ENCODE measurements around the gene KRTAP19-3. TPM values are rescaled to one million over a fixed set of nuclear protein-coding genes. Genes with fewer than 3 reads are reported as not detected.

The KRTAP19-3 gene
- total RNA-seq (2014; rRNA removed; shearing (Covaris generic)) (not detected in 2 replicates), polyA plus RNA-seq (2016; fragmentation: Nextera tagmentation; extraction: Ambion mirVana) (not detected in 2 replicates)
- long read RNA-seq: 0 reads

GRCh38 chr21:30491963-30492428, at the start of gene KRTAP19-3:
TSS of gene KRTAP19-3 (minus strand) at chr21:30492013. CDS start at chr21:30491957, 56 bp downstream.
- no peaks in the 10 kb centered on the region for H3K4me1 ChIP-seq (ENCODE audit: insufficient read depth)
- H3K79me2 ChIP-seq (replicated peaks; ENCODE audit: insufficient read depth): no peaks in the 10 kb centered on the region
- no peak for TF ChIP-seq REST (IDR thresholded peaks at IDR 0.05; ENCODE audit: unreplicated experiment)
- TF ChIP-seq, protein P1, sequence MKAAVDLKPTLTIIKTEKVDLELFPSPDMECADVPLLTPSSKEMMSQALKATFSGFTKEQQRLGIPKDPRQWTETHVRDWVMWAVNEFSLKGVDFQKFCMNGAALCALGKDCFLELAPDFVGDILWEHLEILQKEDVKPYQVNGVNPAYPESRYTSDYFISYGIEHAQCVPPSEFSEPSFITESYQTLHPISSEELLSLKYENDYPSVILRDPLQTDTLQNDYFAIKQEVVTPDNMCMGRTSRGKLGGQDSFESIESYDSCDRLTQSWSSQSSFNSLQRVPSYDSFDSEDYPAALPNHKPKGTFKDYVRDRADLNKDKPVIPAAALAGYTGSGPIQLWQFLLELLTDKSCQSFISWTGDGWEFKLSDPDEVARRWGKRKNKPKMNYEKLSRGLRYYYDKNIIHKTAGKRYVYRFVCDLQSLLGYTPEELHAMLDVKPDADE (IDR thresholded peaks at IDR 0.05): no peak
- H3K27me3 Mint-ChIP-seq (ENCODE audit: insufficient read depth, low read depth, poor library complexity): peaks cover under 1% of the 10 kb centered on the region
- H3K27me3 ChIP-seq (ENCODE audit: insufficient read depth): no peaks in the 10 kb centered on the region
- H3F3A ChIP-seq (replicated peaks; ENCODE audit: low read depth): no peaks in the 10 kb centered on the region
- no peak within 1 kb of the TSS; the same call in 1 of the 2 replicates for H3K27ac Mint-ChIP-seq
- no peaks in the 10 kb centered on the region for H3K36me3 ChIP-seq (ENCODE audit: insufficient read depth)
- H3K4me3 Mint-ChIP-seq: no peak within 1 kb of the TSS
- H3K9me3 Mint-ChIP-seq: peaks cover 19% of the 10 kb centered on the region
- H4K20me1 ChIP-seq (replicated peaks; ENCODE audit: insufficient read depth): no peaks in the 10 kb centered on the region
- DNase-seq (ENCODE audit: low spot score) (peak; percentile 6), ATAC-seq (no peak)
- no peaks in the 10 kb centered on the region for H3K9me2 ChIP-seq (ENCODE audit: insufficient read depth)
- H3K4me3 ChIP-seq: no peak within 1 kb of the TSS
- no peak within 1 kb of the TSS for H2AFZ ChIP-seq
- H3K4me2 ChIP-seq: no peak within 1 kb of the TSS
- H3K4me1 Mint-ChIP-seq: no peaks in the 10 kb centered on the region
- no peak within 1 kb of the TSS for H3K27ac ChIP-seq (ENCODE audit: low read depth)
- peaks cover 8% of the 10 kb centered on the region; the same call in 2 of the 3 replicates for H3K36me3 Mint-ChIP-seq (ENCODE audit: low read depth)

GRCh38 chr21:30518876-30519275, 27.1 kb upstream of the KRTAP19-3 start:
- Histone ChIP-seq H3K27ac (ENCODE audit: low read depth) (no peak overlapping the region), H3K27me3 (ENCODE audit: insufficient read depth) (no peaks in the 10 kb centered on the region), H3K79me2 (replicated peaks; ENCODE audit: insufficient read depth) (no peaks in the 10 kb centered on the region), H3F3A (replicated peaks; ENCODE audit: low read depth) (no peaks in the 10 kb centered on the region), H3K4me3 (no peak overlapping the region), H2AFZ (no peak overlapping the region), H4K20me1 (replicated peaks; ENCODE audit: insufficient read depth) (no peaks in the 10 kb centered on the region), H3K36me3 (ENCODE audit: insufficient read depth) (no peaks in the 10 kb centered on the region), H3K9me2 (ENCODE audit: insufficient read depth) (peaks cover 5% of the 10 kb centered on the region; the same call in 1 of the 2 replicates), H3K4me1 (ENCODE audit: insufficient read depth) (no peaks in the 10 kb centered on the region), H3K4me2 (no peak overlapping the region)
- peaks cover 3% of the 10 kb centered on the region; the same call in 1 of the 3 replicates for H3K36me3 Mint-ChIP-seq (ENCODE audit: low read depth)
- H3K9me3 Mint-ChIP-seq: no peaks in the 10 kb centered on the region; the same call in 1 of the 3 replicates
- TF ChIP-seq, protein P1 (IDR thresholded peaks at IDR 0.05): no peak
- no peak for TF ChIP-seq POLR2AphosphoS5 (IDR thresholded peaks at IDR 0.05; ENCODE audit: low read depth)
- TF ChIP-seq, protein P2, sequence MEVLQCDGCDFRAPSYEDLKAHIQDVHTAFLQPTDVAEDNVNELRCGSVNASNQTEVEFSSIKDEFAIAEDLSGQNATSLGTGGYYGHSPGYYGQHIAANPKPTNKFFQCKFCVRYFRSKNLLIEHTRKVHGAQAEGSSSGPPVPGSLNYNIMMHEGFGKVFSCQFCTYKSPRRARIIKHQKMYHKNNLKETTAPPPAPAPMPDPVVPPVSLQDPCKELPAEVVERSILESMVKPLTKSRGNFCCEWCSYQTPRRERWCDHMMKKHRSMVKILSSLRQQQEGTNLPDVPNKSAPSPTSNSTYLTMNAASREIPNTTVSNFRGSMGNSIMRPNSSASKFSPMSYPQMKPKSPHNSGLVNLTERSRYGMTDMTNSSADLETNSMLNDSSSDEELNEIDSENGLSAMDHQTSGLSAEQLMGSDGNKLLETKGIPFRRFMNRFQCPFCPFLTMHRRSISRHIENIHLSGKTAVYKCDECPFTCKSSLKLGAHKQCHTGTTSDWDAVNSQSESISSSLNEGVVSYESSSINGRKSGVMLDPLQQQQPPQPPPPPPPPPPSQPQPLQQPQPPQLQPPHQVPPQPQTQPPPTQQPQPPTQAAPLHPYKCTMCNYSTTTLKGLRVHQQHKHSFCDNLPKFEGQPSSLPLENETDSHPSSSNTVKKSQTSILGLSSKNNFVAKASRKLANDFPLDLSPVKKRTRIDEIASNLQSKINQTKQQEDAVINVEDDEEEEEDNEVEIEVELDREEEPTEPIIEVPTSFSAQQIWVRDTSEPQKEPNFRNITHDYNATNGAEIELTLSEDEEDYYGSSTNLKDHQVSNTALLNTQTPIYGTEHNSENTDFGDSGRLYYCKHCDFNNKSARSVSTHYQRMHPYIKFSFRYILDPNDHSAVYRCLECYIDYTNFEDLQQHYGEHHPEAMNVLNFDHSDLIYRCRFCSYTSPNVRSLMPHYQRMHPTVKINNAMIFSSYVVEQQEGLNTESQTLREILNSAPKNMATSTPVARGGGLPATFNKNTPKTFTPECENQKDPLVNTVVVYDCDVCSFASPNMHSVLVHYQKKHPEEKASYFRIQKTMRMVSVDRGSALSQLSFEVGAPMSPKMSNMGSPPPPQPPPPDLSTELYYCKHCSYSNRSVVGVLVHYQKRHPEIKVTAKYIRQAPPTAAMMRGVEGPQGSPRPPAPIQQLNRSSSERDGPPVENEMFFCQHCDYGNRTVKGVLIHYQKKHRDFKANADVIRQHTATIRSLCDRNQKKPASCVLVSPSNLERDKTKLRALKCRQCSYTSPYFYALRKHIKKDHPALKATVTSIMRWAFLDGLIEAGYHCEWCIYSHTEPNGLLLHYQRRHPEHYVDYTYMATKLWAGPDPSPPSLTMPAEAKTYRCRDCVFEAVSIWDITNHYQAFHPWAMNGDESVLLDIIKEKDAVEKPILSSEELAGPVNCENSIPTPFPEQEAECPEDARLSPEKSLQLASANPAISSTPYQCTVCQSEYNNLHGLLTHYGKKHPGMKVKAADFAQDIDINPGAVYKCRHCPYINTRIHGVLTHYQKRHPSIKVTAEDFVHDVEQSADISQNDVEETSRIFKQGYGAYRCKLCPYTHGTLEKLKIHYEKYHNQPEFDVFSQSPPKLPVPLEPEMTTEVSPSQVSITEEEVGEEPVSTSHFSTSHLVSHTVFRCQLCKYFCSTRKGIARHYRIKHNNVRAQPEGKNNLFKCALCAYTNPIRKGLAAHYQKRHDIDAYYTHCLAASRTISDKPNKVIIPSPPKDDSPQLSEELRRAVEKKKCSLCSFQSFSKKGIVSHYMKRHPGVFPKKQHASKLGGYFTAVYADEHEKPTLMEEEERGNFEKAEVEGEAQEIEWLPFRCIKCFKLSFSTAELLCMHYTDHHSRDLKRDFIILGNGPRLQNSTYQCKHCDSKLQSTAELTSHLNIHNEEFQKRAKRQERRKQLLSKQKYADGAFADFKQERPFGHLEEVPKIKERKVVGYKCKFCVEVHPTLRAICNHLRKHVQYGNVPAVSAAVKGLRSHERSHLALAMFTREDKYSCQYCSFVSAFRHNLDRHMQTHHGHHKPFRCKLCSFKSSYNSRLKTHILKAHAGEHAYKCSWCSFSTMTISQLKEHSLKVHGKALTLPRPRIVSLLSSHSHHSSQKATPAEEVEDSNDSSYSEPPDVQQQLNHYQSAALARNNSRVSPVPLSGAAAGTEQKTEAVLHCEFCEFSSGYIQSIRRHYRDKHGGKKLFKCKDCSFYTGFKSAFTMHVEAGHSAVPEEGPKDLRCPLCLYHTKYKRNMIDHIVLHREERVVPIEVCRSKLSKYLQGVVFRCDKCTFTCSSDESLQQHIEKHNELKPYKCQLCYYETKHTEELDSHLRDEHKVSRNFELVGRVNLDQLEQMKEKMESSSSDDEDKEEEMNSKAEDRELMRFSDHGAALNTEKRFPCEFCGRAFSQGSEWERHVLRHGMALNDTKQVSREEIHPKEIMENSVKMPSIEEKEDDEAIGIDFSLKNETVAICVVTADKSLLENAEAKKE (CRISPR knock-in tag; IDR thresholded peaks at IDR 0.05): no peak
- ATAC-seq (no peak), DNase-seq (ENCODE audit: low spot score) (no peak)
- H3K4me1 Mint-ChIP-seq: peaks cover 6% of the 10 kb centered on the region; the same call in 2 of the 3 replicates
- no peak overlapping the region for H3K27ac Mint-ChIP-seq
- H3K27me3 Mint-ChIP-seq (ENCODE audit: insufficient read depth, low read depth, poor library complexity): peaks cover 4% of the 10 kb centered on the region
- H3K4me3 Mint-ChIP-seq: no peak overlapping the region
